SK-N-SH (cell line): ENCODE measurements around the gene PCNX3. TPM values are rescaled to one million over a fixed set of nuclear protein-coding genes. Genes with fewer than 3 reads are reported as not detected.
A peak's percentile ranks its signal among the peaks of the same experiment; 100 is the strongest.

Source experiments
- CTCF ChIA-PET: fragments of 300-600, 350-600 bp; formaldehyde crosslinking; extraction: SDS; loops from one replicate; lab custom pipeline; 2021; lab: Yijun Ruan, JAX
- POLR2A ChIA-PET: fragments of 350-600 bp; sonication (Branson Sonifier 250); formaldehyde crosslinking; extraction: SDS; loops from one replicate; lab custom pipeline; 2020; ENCODE audit warnings: antibody characterized with exemption, inconsistent platforms; lab: Yijun Ruan, JAX
- DNase-seq: peaks from one replicate; pipeline ENCODE4 v3.0.0; 2012
- H2AFZ ChIP-seq: fragments of 200-600 bp; sonication (generic); 2 replicates; pipeline ENCODE4 v1.8.1; 2016; ENCODE audit warnings: antibody characterized with exemption, mild to moderate bottlenecking, low read depth
- H3F3A ChIP-seq: fragments of 200-600 bp; sonication (generic); replicated peaks from 2 replicates; pipeline ENCODE3; 2016; ENCODE audit warnings: antibody characterized with exemption, mild to moderate bottlenecking; ENCODE audit not compliant: insufficient read depth
- H3K27ac ChIP-seq, 2 experiments: fragments of 200-500 bp in 1 of 2; fragments of 200-600 bp in 1 of 2; sonication (Bioruptor generic) in 1 of 2; sonication (generic), shearing (Covaris generic) in 1 of 2; 2 replicates each; pipeline versions ENCODE4 v1.5.1 to v1.6.1; 2014 to 2016; ENCODE audit warnings: low read depth in 2 of 2, inconsistent platforms in 1 of 2, low read length in 1 of 2, mild to moderate bottlenecking in 1 of 2, mixed read lengths in 1 of 2
- H3K27me3 ChIP-seq: fragments of 200-600 bp; sonication (generic), shearing (Covaris generic); 2 replicates; pipeline ENCODE4 v1.6.1; 2016; ENCODE audit warnings: mixed run types; ENCODE audit not compliant: insufficient read depth
- H3K36me3 ChIP-seq, 2 experiments: fragments of 200-500 bp in 1 of 2; fragments of 200-600 bp in 1 of 2; sonication (Bioruptor generic) in 1 of 2; sonication (generic) in 1 of 2; replicated peaks in 1 of 2; 2 replicates each; pipeline versions ENCODE3 to v1.5.1; 2014 to 2016; ENCODE audit warnings: low read length in 1 of 2, mild to moderate bottlenecking in 1 of 2; ENCODE audit not compliant: insufficient read depth in 2 of 2, control insufficient read depth in 1 of 2
- H3K4me1 ChIP-seq, 2 experiments: fragments of 200-500 bp in 1 of 2; fragments of 200-600 bp in 1 of 2; sonication (Bioruptor generic) in 1 of 2; sonication (generic), shearing (Covaris generic) in 1 of 2; 2 replicates each; pipeline versions ENCODE4 v1.5.1 to v1.6.1; 2014 to 2016; ENCODE audit warnings: low read depth in 1 of 2, low read length in 1 of 2, mixed run types in 1 of 2; ENCODE audit not compliant: insufficient read depth in 2 of 2, control insufficient read depth in 1 of 2
- H3K4me2 ChIP-seq: fragments of 200-600 bp; sonication (generic), shearing (Covaris generic); 2 replicates; pipeline ENCODE4 v1.6.1; 2017; ENCODE audit warnings: mixed run types
- H3K4me3 ChIP-seq, 2 experiments: fragments of 200-500 bp in 1 of 2; fragments of 200-600 bp in 1 of 2; sonication (Bioruptor generic) in 1 of 2; sonication (generic), shearing (Covaris generic) in 1 of 2; 2 replicates each; pipeline versions ENCODE4 v1.5.1 to v1.8.1; 2014 to 2016; ENCODE audit warnings: low read depth in 2 of 2, inconsistent platforms in 1 of 2, low read length in 1 of 2, mild to moderate bottlenecking in 1 of 2, mixed read lengths in 1 of 2, moderate library complexity in 1 of 2
- H3K79me2 ChIP-seq: fragments of 200-600 bp; sonication (generic); 2 replicates; pipeline ENCODE4 v1.8.1; 2017; ENCODE audit warnings: mild to moderate bottlenecking; ENCODE audit not compliant: insufficient read depth
- H3K9ac ChIP-seq: fragments of 200-600 bp; sonication (generic); 2 replicates; pipeline ENCODE4 v1.6.1; 2017; ENCODE audit warnings: mixed run types
- H3K9me2 ChIP-seq: fragments of 200-600 bp; sonication (generic); 2 replicates; pipeline ENCODE4 v1.6.1; 2017; ENCODE audit warnings: mixed run types
- H3K9me3 ChIP-seq: fragments of 200-600 bp; sonication (generic); 2 replicates; pipeline ENCODE4 v1.6.1; 2017; ENCODE audit warnings: mixed run types, mild to moderate bottlenecking, moderate library complexity
- H4K20me1 ChIP-seq: fragments of 200-600 bp; sonication (generic); 2 replicates; pipeline ENCODE4 v1.6.1; 2017; ENCODE audit warnings: mild to moderate bottlenecking, mixed run types; ENCODE audit not compliant: insufficient read depth
- CHD2 ChIP-seq: fragments of 150-350 bp; IDR thresholded peaks from 2 replicates; pipeline ENCODE4 v1.6.1; 2018; ENCODE audit warnings: low read length; ENCODE audit not compliant: partially characterized antibody
- ELF1 ChIP-seq: IDR thresholded peaks from 2 replicates; pipeline ENCODE4 v1.4.0; 2012
- FOSL2 ChIP-seq: IDR thresholded peaks from 2 replicates; pipeline ENCODE4 v1.4.0; 2012; ENCODE audit warnings: low read depth, mild to moderate bottlenecking, moderate library complexity, borderline replicate concordance
- FOXM1 ChIP-seq: IDR thresholded peaks from 2 replicates; pipeline ENCODE4 v1.4.0; 2012; ENCODE audit warnings: low read depth, mild to moderate bottlenecking
- GATA2 ChIP-seq: sonication (generic); formaldehyde crosslinking; IDR thresholded peaks from 2 replicates; pipeline ENCODE4 v1.5.0; 2020; ENCODE audit warnings: mild to moderate bottlenecking, missing genetic modification reagents
- JUND ChIP-seq: IDR thresholded peaks from 2 replicates; pipeline ENCODE4 v1.4.0; 2012
- MAX ChIP-seq: IDR thresholded peaks from 2 replicates; pipeline ENCODE4 v1.4.0; 2012; ENCODE audit warnings: low read depth
- MXI1 ChIP-seq: IDR thresholded peaks from 2 replicates; pipeline ENCODE4 v1.6.1; 2012; ENCODE audit warnings: mild to moderate bottlenecking, low read depth, low read length, improper control_type of control experiment
- NRF1 ChIP-seq: IDR thresholded peaks from 2 replicates; pipeline ENCODE4 v1.6.1; 2012; ENCODE audit warnings: low read depth, mild to moderate bottlenecking, low read length
- RFX5 ChIP-seq: IDR thresholded peaks from 2 replicates; pipeline ENCODE4 v1.6.1; 2012; ENCODE audit warnings: mild to moderate bottlenecking, improper control_type of control experiment, low read length
- TAF1 ChIP-seq: IDR thresholded peaks from 2 replicates; pipeline ENCODE4 v1.6.1; 2012; ENCODE audit warnings: low read depth, mild to moderate bottlenecking, low read length, moderate library complexity, borderline replicate concordance
- WGBS: methylation state at CpG from one replicate; pipeline ENCODE4 v1.1.6; 2017; ENCODE audit warnings: low lambda C conversion rate; 5-methylcytosine and 5-hydroxymethylcytosine counted together
- polyA plus RNA-seq, 3 experiments: library from polyadenylated mRNA; depleted of rRNA; stranded (reverse); fragments of >200 nt; gene quantifications; 2 replicates each; pipeline ENCODE4 v1.2.3, GENCODE V29; 2012
- TF ChIP-seq, protein P1 (sequence below): IDR thresholded peaks from 2 replicates; pipeline ENCODE4 v1.4.0; 2012; ENCODE audit warnings: low read depth, borderline replicate concordance
- TF ChIP-seq, protein P2 (sequence below): IDR thresholded peaks from 2 replicates; pipeline ENCODE4 v1.6.1; 2012; ENCODE audit warnings: mild to moderate bottlenecking, low read depth, low read length, moderate library complexity

Gene PCNX3
- polyA plus RNA-seq, 1 of the 3 experiments (the other 2 are of a cell fraction): 33.7 TPM

GRCh38 chr11:65586247-65586630 lies 29.3 kb upstream of the PCNX3 start:
- Histone ChIP-seq H3F3A (peaks cover 20% of the 10 kb centered on the region), H3K4me1 (peaks cover 0 to 7% of the 10 kb centered on the region in 2 experiments; a peak in 1 of 4 replicates), H3K27ac (peak overlapping the region in 1 of 2 experiments; percentile 56; a peak in 1 of 4 replicates), H3K79me2 (no peaks in the 10 kb centered on the region), H3K9me2 (no peaks in the 10 kb centered on the region), H3K9ac (no peak overlapping the region), H3K27me3 (no peaks in the 10 kb centered on the region), H3K4me2 (no peak overlapping the region), H3K9me3 (no peaks in the 10 kb centered on the region), H2AFZ (no peak overlapping the region), H4K20me1 (0 out of 2 replicates have a peak, but pooled peaks cover 3% of the 10 kb centered on the region), H3K4me3 (no peak overlapping the region), H3K36me3 (peaks cover 0 to 25% of the 10 kb centered on the region in 2 experiments)
- peak; percentile 25 for DNase-seq
- TF ChIP-seq, protein P1, sequence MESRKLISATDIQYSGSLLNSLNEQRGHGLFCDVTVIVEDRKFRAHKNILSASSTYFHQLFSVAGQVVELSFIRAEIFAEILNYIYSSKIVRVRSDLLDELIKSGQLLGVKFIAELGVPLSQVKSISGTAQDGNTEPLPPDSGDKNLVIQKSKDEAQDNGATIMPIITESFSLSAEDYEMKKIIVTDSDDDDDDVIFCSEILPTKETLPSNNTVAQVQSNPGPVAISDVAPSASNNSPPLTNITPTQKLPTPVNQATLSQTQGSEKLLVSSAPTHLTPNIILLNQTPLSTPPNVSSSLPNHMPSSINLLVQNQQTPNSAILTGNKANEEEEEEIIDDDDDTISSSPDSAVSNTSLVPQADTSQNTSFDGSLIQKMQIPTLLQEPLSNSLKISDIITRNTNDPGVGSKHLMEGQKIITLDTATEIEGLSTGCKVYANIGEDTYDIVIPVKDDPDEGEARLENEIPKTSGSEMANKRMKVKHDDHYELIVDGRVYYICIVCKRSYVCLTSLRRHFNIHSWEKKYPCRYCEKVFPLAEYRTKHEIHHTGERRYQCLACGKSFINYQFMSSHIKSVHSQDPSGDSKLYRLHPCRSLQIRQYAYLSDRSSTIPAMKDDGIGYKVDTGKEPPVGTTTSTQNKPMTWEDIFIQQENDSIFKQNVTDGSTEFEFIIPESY: no peak
- TF ChIP-seq GATA2 (no peak), JUND (no peak), ELF1 (no peak), CHD2 (no peak), MAX (no peak)
- TF ChIP-seq, protein P2, sequence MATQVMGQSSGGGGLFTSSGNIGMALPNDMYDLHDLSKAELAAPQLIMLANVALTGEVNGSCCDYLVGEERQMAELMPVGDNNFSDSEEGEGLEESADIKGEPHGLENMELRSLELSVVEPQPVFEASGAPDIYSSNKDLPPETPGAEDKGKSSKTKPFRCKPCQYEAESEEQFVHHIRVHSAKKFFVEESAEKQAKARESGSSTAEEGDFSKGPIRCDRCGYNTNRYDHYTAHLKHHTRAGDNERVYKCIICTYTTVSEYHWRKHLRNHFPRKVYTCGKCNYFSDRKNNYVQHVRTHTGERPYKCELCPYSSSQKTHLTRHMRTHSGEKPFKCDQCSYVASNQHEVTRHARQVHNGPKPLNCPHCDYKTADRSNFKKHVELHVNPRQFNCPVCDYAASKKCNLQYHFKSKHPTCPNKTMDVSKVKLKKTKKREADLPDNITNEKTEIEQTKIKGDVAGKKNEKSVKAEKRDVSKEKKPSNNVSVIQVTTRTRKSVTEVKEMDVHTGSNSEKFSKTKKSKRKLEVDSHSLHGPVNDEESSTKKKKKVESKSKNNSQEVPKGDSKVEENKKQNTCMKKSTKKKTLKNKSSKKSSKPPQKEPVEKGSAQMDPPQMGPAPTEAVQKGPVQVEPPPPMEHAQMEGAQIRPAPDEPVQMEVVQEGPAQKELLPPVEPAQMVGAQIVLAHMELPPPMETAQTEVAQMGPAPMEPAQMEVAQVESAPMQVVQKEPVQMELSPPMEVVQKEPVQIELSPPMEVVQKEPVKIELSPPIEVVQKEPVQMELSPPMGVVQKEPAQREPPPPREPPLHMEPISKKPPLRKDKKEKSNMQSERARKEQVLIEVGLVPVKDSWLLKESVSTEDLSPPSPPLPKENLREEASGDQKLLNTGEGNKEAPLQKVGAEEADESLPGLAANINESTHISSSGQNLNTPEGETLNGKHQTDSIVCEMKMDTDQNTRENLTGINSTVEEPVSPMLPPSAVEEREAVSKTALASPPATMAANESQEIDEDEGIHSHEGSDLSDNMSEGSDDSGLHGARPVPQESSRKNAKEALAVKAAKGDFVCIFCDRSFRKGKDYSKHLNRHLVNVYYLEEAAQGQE: no peak
- 93% methylated on average over 3 of the region's 4 CpGs for WGBS
- ChIA-PET CTCF (interaction anchor here (0.9 to 12.8 kb wide), 5 partner anchors 7 to 45 kb away, joined by 3 to 216 read pairs (median 3); partner anchors contain the start of genes EHBP1L1 and FAM89B), POLR2A (interaction anchor here (1.1 kb wide), 1 partner anchor 10 kb away, joined by 7 read pairs; the partner anchor contains the start of gene EHBP1L1)

DNA sequence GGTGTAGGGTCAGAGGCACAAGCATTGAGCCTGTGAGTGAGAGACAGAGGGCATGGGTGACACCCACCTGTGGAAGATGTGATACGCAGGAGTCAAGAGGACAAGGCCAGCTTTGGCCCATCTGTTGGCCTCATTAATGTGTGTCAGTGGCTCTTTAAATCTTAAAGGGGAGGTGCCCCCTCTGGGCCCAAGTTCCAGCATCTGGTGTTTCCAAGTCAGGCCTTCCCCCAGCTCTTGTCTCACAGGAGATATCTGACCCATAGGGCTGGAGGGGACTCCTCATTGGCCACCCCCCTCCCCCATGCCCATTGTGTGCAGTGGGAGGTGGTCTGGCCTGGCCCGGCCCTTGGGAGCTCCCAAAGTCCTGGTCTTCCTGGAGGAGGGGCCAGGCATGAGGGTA lies 28.9 kb upstream of the PCNX3 start:
- TF ChIP-seq TAF1 (no peak), MXI1 (no peak), NRF1 (no peak), FOSL2 (no peak), CHD2 (no peak), FOXM1 (no peak), RFX5 (peak; percentile 76)
- no peak overlapping the region for H3K4me3 ChIP-seq
- CTCF ChIA-PET: interaction anchor here (0.9 to 12.8 kb wide), 4 partner anchors 9 to 46 kb away, joined by 3 to 216 read pairs (median 64); partner anchors contain the start of genes EHBP1L1, FAM89B and MAP3K11
- peaks cover 0 to 21% of the 10 kb centered on the region in 2 experiments for H3K36me3 ChIP-seq
- H3K27ac ChIP-seq: peak overlapping the region in 1 of 2 experiments; percentile 56; a peak in 1 of 4 replicates
- H3K9ac ChIP-seq: no peak overlapping the region
- no peaks in the 10 kb centered on the region for H3K27me3 ChIP-seq
- H3K4me1 ChIP-seq: peaks cover 0 to 7% of the 10 kb centered on the region in 2 experiments; a peak in 1 of 4 replicates
- 86% methylated on average over 1 of the region's 2 CpGs for WGBS
- H4K20me1 ChIP-seq: 0 out of 2 replicates have a peak, but pooled peaks cover 3% of the 10 kb centered on the region
- no peaks in the 10 kb centered on the region for H3K79me2 ChIP-seq
- H3F3A ChIP-seq: peaks cover 20% of the 10 kb centered on the region
- H3K9me2 ChIP-seq: no peaks in the 10 kb centered on the region
- H3K9me3 ChIP-seq: no peaks in the 10 kb centered on the region
- POLR2A ChIA-PET: interaction anchor here (1.1 kb wide), 1 partner anchor 10 kb away, joined by 7 read pairs; the partner anchor contains the start of gene EHBP1L1
- peak; percentile 75 for DNase-seq
- H3K4me2 ChIP-seq: no peak overlapping the region
- no peak overlapping the region for H2AFZ ChIP-seq
